ENCODE measurements around the gene ZBTB46. TPM values are rescaled to one million over a fixed set of nuclear protein-coding genes. Genes with fewer than 3 reads are reported as not detected.

The ZBTB46 gene
- total RNA-seq, 1 donor from 2014 or later, result 42.1 TPM

DNA sequence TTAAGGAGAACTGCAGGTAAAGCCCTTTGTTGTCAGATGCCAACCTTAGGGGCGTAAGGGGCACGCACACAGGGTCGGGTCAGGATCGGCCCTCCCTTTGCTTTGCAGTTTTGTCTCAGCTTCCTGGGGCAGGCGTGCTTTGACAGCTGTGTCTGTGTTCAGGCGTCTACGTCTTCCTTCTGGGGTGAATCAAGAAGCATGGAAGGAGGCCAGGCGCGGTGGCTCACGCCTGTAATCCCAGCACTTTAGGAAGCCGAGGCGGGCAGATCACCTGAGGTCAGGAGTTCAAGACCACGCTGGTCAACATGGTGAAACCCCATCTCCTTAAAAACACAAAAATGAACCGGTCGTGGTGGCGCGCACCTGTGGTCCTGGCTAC, 121.9 kb downstream of the ZBTB46 start:
- Mint-ChIP-seq H3K36me3 (ENCODE audit: low read depth, unreplicated experiment) (peaks cover 44% of the 10 kb centered on the region), H3K4me1 (ENCODE audit: unreplicated experiment) (peaks cover 15% of the 10 kb centered on the region), H3K27me3 (ENCODE audit: unreplicated experiment) (peaks cover 10% of the 10 kb centered on the region), H3K27ac (ENCODE audit: unreplicated experiment) (no peak overlapping the region), H3K9me3 (ENCODE audit: unreplicated experiment) (no peaks in the 10 kb centered on the region), H3K4me3 (ENCODE audit: unreplicated experiment) (peak overlapping the region; percentile 85)
- peak; percentile 5 for DNase-seq (ENCODE audit: low spot score)
- TF ChIP-seq, protein P1, sequence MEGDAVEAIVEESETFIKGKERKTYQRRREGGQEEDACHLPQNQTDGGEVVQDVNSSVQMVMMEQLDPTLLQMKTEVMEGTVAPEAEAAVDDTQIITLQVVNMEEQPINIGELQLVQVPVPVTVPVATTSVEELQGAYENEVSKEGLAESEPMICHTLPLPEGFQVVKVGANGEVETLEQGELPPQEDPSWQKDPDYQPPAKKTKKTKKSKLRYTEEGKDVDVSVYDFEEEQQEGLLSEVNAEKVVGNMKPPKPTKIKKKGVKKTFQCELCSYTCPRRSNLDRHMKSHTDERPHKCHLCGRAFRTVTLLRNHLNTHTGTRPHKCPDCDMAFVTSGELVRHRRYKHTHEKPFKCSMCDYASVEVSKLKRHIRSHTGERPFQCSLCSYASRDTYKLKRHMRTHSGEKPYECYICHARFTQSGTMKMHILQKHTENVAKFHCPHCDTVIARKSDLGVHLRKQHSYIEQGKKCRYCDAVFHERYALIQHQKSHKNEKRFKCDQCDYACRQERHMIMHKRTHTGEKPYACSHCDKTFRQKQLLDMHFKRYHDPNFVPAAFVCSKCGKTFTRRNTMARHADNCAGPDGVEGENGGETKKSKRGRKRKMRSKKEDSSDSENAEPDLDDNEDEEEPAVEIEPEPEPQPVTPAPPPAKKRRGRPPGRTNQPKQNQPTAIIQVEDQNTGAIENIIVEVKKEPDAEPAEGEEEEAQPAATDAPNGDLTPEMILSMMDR (IDR thresholded peaks at IDR 0.05; ENCODE audit: unreplicated experiment), result no peak

DNA sequence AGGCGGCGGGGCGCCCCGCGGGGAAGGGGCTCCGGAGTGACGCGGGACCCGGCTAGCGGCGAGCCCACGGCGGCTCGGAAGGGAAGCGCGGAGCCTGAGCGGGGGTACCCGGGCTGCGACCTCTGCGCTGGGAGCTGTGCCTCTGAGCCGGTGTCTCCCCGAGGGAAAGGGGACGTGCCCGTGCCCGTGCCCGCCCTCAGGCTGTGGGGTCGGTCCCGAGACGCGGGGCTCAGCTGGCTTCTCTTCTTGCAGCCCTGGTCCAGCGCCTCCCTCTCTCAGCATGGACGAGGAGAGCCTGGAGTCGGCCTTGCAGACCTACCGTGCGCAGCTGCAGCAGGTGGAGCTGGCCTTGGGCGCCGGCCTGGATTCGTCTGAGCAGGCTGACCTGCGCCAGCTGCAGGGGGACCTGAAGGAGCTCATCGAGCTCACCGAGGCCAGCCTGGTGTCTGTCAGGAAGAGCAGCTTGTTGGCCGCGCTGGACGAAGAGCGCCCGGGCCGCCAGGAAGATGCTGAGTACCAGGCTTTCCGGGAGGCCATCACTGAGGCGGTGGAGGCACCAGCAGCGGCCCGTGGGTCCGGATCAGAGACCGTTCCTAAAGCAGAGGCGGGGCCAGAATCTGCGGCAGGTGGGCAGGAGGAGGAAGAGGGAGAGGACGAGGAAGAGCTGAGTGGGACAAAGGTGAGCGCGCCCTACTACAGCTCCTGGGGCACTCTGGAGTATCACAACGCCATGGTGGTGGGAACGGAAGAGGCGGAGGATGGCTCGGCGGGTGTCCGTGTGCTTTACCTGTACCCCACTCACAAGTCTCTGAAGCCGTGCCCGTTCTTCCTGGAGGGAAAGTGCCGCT, 122.5 kb downstream of the ZBTB46 start:
- Mint-ChIP-seq H3K36me3 (ENCODE audit: low read depth, unreplicated experiment) (peaks cover 41% of the 10 kb centered on the region), H3K27ac (ENCODE audit: unreplicated experiment) (no peak overlapping the region), H3K4me3 (ENCODE audit: unreplicated experiment) (peak overlapping the region; percentile 85), H3K4me1 (ENCODE audit: unreplicated experiment) (peaks cover 15% of the 10 kb centered on the region), H3K9me3 (ENCODE audit: unreplicated experiment) (no peaks in the 10 kb centered on the region), H3K27me3 (ENCODE audit: unreplicated experiment) (peaks cover 10% of the 10 kb centered on the region)
- TF ChIP-seq, protein P1 (IDR thresholded peaks at IDR 0.05; ENCODE audit: unreplicated experiment), result no peak
- peak; percentile 26 for DNase-seq (ENCODE audit: low spot score)

DNA sequence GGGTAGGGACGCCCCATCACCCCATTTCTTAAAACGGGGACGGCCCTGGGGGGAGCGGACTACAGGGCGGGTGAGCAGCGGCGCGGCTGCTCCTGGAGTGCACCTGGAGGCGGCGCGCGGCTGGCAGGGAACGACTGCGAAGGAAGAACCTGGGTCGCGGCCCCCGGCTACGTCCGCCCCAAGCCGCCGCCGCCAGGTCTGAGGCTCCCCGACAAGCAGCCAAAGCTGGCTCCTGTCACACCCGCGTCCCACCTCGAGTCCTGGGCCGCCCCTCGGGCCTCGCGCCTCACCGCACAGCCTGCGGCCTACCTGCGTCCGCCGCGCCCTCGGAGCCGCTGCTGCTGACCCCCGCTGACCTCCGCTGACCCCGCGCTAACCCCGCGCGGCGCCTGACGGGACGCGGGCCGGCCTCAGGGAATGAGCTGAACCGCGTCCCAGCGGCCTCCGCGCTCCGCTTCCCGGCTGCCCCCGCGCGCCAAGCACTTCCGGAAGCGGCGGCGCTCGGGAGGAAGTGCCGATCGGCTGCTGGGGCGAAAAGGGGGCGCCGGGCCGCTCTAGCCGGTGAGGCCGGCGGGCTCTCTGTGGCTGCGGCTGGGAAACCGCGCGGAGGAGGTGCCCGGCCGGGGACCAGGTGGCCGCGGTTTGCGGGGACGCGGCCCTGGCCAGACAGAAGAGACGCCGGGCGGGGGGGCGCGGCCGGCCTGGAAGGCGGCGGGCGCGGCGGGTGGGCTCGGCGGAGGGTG, 123.3 kb downstream of the ZBTB46 start, which contains the start of the genes ARFRP1 and ZGPAT:
Gene ARFRP1 (minus strand): TSS at position 419 of the 743 bp plus-strand sequence. CDS start 885 bp downstream, outside the sequence.
Gene ZGPAT (plus strand): TSS at position 482 of the 743 bp plus-strand sequence. CDS start 542 bp downstream, outside the sequence.
- H3K36me3 Mint-ChIP-seq (ENCODE audit: low read depth, unreplicated experiment), result peaks cover 38% of the 10 kb centered on the region
- H3K27me3 Mint-ChIP-seq (ENCODE audit: unreplicated experiment), result peaks cover 12% of the 10 kb centered on the region

DNA sequence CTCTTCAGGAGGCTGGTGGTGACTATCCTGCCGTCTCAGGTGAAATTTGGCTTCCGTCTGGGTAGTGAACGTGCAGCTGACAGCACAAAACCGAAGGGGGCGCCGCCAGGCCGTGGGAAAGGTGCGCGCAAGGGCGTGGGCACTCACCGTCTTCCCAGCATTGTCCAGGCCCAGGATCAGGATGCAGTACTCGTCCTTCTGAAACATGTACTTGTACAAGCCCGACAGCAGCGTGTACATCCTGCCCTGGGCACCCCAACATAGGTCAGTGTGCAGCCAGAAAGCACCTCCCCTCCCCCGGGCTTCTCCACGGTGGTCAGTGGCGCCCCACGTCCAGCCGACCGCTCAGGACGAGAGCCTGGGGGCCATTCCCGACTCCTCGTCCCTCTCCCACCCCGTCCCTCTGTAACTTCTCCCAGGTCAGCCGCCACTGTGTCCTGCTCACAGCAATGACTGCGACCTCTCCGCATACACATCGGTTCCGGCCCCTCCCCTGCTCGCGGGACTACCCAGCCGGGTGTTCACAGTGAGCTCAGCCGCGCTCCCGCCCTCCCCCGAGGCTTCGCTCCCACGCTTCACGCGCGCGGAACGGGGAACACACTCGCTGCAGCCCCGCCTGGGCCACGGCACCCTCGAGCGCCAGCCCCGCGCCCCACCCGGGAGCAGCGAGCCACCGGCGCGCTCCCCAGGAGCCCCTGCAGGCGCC, 124.1 kb downstream of the ZBTB46 start:
- Mint-ChIP-seq H3K36me3 (ENCODE audit: low read depth, unreplicated experiment) (peaks cover 31% of the 10 kb centered on the region), H3K27ac (ENCODE audit: unreplicated experiment) (no peak overlapping the region), H3K4me3 (ENCODE audit: unreplicated experiment) (peak overlapping the region; percentile 89), H3K4me1 (ENCODE audit: unreplicated experiment) (peaks cover 15% of the 10 kb centered on the region), H3K9me3 (ENCODE audit: unreplicated experiment) (no peaks in the 10 kb centered on the region), H3K27me3 (ENCODE audit: unreplicated experiment) (peaks cover 12% of the 10 kb centered on the region)
- peak; percentile 42 for DNase-seq (ENCODE audit: low spot score)
- TF ChIP-seq, protein P1 (IDR thresholded peaks at IDR 0.05; ENCODE audit: unreplicated experiment), result no peak

More for the DNA sequence above, 123.3 kb downstream of the ZBTB46 start, which contains the start of the genes ARFRP1 and ZGPAT:
- Mint-ChIP-seq H3K4me1 (ENCODE audit: unreplicated experiment) (peaks cover 15% of the 10 kb centered on the region), H3K9me3 (ENCODE audit: unreplicated experiment) (no peaks in the 10 kb centered on the region), H3K27ac (ENCODE audit: unreplicated experiment) (no peak within 1 kb of the TSS), H3K4me3 (ENCODE audit: unreplicated experiment) (peak within 1 kb of the TSS; percentile 89)
- peak; percentile 85 for DNase-seq (ENCODE audit: low spot score)
- TF ChIP-seq, protein P1 (IDR thresholded peaks at IDR 0.05; ENCODE audit: unreplicated experiment), result no peak

Measured in endothelial cell (in vitro differentiated cells).